GM19023 (cell line): ENCODE data around the gene GALNT1.

Experiments
- ATAC-seq: cut with Tn5 transposase; IDR thresholded peaks from one replicate; pipeline ENCODE4 v1.9.1; 2021; ENCODE audit warnings: mild to moderate bottlenecking, moderate library complexity; ENCODE audit not compliant: unreplicated experiment

The GALNT1 gene

GRCh38 chr18:35581898-35582641 is 530 bp downstream of the GALNT1 start:
- no peak for ATAC-seq

GRCh38 chr18:35582899-35583558 is 1.5 kb downstream of the GALNT1 start:
- no peak for ATAC-seq

GRCh38 chr18:35584735-35585134 is 3.2 kb downstream of the GALNT1 start:
- no peak for ATAC-seq

- no peak for ATAC-seq
Measured at GRCh38 chr18:35585608-35586007, 4.1 kb downstream of the GALNT1 start.

DNA sequence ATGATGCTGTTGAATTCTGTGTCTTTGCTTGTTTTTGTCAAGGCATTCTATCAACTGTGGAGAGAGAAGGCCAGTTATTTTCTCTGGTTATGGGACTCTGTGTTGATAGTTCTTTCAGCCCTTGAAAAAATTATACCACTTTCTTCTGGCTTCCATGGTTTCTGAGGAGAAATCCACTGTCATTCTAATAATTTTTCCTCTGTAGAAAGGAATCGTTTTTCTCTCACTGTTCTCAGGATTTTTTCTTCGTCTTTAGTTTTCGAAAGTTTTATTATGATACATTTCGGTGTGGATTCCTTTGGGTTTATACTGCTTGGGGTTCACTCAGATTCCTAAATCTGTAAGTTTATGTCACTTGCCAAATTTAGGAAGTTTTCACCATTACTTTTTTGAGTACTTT is 6.6 kb downstream of the GALNT1 start:
- ATAC-seq = no peak

DNA sequence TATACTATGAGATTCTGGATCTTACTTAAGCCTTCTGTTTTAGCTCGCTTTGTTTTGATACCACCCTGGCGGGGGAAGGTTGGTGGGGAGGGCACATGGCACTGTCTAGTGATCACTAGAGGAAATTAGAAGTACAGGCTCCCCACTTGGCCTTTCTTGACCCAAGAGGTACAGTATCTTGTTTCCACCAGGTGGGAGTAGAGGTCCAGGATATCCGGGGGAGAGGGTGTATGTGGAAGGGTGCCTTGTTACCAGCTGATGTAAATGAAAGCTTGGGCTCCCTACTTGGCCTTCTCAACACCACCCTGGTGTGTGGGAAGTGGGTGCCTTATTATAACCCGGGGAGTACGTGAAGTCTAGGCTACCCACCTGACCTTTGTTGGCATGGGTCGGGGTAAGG is 7.5 kb downstream of the GALNT1 start:
- ATAC-seq = no peak

GRCh38 chr18:35589546-35589945 is 8.0 kb downstream of the GALNT1 start:
- no peak for ATAC-seq

DNA sequence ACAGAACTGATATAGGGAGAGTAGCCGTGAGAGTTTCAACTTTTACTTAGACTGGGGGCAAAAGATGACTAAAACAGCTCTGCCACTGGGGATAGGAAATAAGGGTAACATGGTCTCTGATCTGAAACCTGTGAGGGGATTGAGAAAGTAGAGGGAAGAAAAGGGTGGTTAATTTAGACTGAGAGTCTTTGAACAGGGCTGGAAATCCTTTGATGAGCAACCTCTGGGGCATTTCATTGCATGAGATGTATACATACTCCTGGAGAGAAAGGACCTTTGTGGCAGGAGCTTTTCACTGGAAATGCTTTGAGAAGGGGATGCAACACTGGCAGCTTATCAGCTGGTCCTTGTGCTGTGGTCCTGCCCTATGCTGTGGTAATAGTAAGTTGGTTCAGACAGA is 9.4 kb downstream of the GALNT1 start:
- no peak for ATAC-seq

DNA sequence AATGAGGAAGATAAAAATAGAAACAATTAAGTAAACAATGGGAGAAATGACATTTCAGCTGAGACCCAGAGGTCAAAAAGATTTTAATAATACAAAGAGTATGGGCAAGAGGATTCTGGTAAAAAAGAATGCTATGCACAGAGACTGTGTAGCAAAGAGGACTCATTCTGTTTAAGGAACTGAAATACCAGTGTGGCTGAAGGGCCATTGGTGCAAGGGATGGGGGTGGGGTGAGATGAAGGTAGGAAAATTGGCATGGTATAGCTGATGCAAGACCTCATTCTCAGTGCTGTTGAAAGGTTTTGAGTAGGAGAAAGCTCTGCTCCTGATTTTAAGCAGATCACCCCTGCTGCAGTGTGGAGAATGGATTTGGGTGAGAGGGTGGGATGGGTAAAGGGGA is 10.8 kb downstream of the GALNT1 start:
- ATAC-seq = peak; percentile 97

- ATAC-seq = no peak
Measured at GRCh38 chr18:35593859-35594258, 12.3 kb downstream of the GALNT1 start.

GRCh38 chr18:35597758-35598157 is 16.2 kb downstream of the GALNT1 start:
- ATAC-seq = no peak

GRCh38 chr18:35602193-35602820 is 20.8 kb downstream of the GALNT1 start:
- ATAC-seq = no peak

DNA sequence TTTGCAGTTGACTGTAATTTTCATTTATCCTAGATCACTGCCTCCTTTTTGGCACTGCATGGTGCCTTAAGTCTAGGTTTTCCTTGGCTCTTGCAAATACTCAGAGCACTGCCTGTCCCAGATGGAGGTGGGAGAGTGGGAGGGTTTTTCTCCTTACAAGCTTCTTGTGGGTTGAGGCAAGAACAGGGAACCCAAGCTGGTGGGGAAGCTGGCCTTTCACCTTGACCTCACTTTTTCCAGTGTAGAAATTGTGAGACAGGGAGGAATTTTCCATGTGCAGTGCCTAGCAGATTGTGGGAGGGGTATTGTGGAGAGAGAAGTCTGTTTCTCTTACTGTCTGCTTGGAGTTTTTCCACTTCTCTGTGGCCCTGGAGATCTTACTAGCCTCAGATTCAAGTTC is 21.5 kb downstream of the GALNT1 start:
- no peak for ATAC-seq

- no peak for ATAC-seq
Measured at GRCh38 chr18:35603528-35603927, 22.0 kb downstream of the GALNT1 start.

- no peak for ATAC-seq
Measured at GRCh38 chr18:35604369-35604768, 22.8 kb downstream of the GALNT1 start.

- ATAC-seq = no peak
Measured at GRCh38 chr18:35605686-35606417, 24.3 kb downstream of the GALNT1 start.

DNA sequence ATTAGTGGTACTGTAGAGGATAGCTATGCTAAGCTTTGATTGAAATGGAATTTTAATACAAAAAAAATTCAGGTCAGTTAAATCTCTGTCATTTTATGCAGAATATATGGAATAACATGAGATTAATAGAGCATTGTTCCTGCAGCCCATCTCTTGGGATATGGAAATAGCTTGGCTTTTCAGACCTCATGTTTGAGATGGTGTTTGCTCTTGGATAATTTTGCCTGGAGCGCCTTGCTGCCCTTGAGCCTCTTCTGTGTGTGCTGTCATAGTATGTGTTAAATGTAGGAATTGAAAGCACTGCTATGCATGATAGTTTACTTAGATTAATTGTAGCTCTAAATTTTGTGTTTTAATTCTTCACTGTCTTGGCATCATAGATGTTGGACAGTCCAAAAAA is 27.7 kb downstream of the GALNT1 start:
- ATAC-seq = no peak

GRCh38 chr18:35610089-35610488 is 28.5 kb downstream of the GALNT1 start:
- ATAC-seq = no peak

- no peak for ATAC-seq
Measured at GRCh38 chr18:35610724-35611123, 29.2 kb downstream of the GALNT1 start.

DNA sequence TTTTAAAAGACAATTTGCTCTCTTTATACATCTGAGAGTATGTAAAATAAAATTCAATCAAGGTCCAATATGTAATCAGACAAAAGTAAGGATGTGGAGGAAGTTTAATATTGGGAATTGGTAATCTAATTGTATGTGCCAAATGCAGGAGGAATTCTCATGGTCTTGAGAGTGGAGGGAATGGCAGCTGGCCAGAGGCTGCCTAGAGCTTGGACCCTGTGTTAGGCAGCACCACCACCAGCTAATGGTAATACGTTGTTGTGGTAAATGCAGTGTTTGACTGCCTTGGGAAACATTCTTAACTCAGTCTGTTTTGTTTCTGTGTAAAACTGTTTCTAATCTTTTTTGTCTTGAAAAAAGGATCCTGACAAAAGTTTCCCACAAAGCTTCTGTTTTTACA is 30.0 kb downstream of the GALNT1 start:
- ATAC-seq = no peak

GRCh38 chr18:35616074-35616473 is 34.5 kb downstream of the GALNT1 start:
- ATAC-seq = no peak
